IgD-negative memory B cell (primary cell): ENCODE data around the gene PWP2. TPM values are rescaled to one million over a fixed set of nuclear protein-coding genes. Genes with fewer than 3 reads are reported as not detected.
"Not testable (repeated sequence)": the region's sequence is repeated elsewhere in the genome, so short reads cannot be mapped to it uniquely, and the experiment has no call there.

ENCODE experiments used
- H3K27ac Mint-ChIP-seq, 3 donors: one replicate each; pipeline ENCODE4 v1.8.0; 2020 to 2022; ENCODE audit warnings: mild to moderate bottlenecking in 3 of 3, mixed read lengths in 3 of 3, moderate library complexity in 1 of 3
- H3K27me3 Mint-ChIP-seq: one replicate; pipeline ENCODE4 v1.8.0; 2021; ENCODE audit warnings: mixed read lengths
- H3K36me3 Mint-ChIP-seq: one replicate; pipeline ENCODE4 v1.8.0; 2020; ENCODE audit warnings: mild to moderate bottlenecking, mixed read lengths
- H3K4me1 Mint-ChIP-seq, 3 donors: one replicate each; pipeline ENCODE4 v1.8.0; 2020 to 2022; ENCODE audit warnings: mixed read lengths in 3 of 3, mild to moderate bottlenecking in 1 of 3
- H3K4me3 Mint-ChIP-seq, 4 donors: one replicate each; pipeline ENCODE4 v1.8.0; 2020 to 2022; ENCODE audit warnings: mild to moderate bottlenecking in 4 of 4, mixed read lengths in 4 of 4, moderate library complexity in 3 of 4
- H3K9me3 Mint-ChIP-seq, 3 donors: one replicate each; pipeline ENCODE4 v1.8.0; 2020 to 2021; ENCODE audit warnings: mixed read lengths in 3 of 3, mild to moderate bottlenecking in 1 of 3
- polyA plus RNA-seq: library from polyadenylated mRNA; unstranded; fragments of 300-500 nt; fragmentation: Illumina TruSeq; gene quantifications from one replicate; pipeline ENCODE4 v1.2.3, GENCODE V29; 2021

PWP2 gene
- polyA plus RNA-seq, 1 donor from 2014 or later: 12.2 TPM

DNA sequence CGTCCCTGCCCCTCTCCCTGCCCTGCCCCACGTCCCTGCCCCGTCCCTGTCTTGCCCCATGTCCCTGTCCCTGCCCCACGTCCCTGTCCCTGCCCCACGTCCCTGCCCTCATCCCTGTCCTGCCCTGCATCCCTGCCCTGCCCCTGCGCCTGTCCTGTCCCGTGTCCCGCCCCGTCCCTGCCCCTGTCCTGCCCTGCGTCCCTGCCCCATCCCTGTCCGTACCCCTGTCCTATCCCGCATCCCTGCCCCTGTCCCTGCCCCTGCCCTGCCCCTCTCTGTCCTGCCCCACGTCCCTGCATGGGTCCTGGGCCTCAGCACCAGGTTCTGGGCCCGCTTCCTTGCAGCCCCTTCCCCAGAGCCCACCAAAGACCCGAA lies 53.1 kb downstream of the PWP2 start:
- H3K4me1 Mint-ChIP-seq, H3K27ac Mint-ChIP-seq, H3K4me3 Mint-ChIP-seq: not testable (repeated sequence)

DNA sequence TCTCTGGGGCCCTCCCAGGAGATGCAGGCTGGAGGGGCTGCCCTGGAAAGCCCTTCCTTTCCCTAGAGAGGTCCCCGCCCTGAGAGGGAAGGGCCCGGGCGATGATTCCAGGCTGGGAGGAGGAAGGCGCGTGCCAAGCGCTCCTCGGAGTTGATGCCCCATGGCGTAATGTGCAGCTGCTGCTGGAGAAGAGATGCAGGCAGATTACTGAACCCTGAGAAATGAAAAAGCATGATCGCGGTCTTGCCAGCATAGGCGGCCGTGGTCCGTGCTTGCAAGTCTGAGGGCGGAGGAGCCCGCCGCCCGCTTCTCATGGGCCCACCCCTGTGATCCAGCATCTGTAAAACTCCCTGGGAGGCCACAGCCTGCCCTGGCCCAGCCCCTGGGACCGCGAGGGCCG lies 53.6 kb downstream of the PWP2 start:
- H3K4me1 Mint-ChIP-seq, H3K27me3 Mint-ChIP-seq, H3K36me3 Mint-ChIP-seq, H3K9me3 Mint-ChIP-seq, H3K27ac Mint-ChIP-seq, H3K4me3 Mint-ChIP-seq: not testable (repeated sequence)

More for the DNA sequence above, 53.1 kb downstream of the PWP2 start:
- not testable (repeated sequence) for H3K36me3 Mint-ChIP-seq, H3K27me3 Mint-ChIP-seq, H3K9me3 Mint-ChIP-seq

DNA sequence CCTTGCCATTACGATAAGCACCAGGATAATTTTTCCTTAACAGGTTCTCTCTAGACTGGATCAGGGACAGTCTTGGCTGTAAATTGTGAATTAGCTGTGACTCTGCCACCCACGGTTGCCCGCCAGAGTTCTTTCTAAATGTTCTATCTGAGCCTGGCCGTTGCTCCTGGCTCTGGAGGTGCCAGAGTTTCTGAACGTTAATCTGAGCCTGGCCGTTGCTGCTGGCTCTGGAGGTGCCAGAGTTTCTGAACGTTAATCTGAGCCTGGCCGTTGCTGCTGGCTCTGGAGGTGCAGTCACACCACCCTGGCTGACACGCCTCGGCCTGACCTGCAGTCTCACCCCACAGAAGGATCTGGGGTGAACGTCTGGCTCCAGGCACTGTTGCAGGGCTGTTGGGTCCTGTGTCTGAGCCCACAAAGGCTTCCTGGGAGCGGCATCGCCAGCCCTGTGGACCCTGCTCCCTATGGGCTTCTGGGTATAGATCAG lies 56.0 kb downstream of the PWP2 start:
- not testable (repeated sequence) for H3K27me3 Mint-ChIP-seq, H3K36me3 Mint-ChIP-seq, H3K4me3 Mint-ChIP-seq

DNA sequence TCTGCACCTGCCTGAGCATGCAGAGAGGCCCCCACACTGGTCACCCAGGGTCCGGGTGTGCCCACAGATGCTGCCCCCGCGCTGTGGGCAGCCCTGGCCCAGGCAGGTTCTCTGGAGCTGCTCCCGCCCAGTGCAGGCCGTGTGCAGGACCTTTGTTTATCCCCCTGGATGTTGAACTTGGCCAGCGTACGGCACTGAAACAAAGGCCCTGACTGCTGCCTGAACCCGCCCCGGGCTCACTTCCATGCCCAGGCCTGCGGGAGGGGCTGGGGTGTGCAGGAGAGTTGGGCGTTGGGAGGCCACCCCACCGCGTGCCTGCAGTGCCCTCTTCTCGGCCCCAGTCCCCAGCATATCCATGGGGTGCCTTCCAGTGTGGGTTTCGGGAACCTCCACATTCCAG lies 58.7 kb downstream of the PWP2 start:
- not testable (repeated sequence) for H3K4me1 Mint-ChIP-seq, H3K9me3 Mint-ChIP-seq, H3K36me3 Mint-ChIP-seq, H3K4me3 Mint-ChIP-seq, H3K27ac Mint-ChIP-seq, H3K27me3 Mint-ChIP-seq

More for the DNA sequence above, 56.0 kb downstream of the PWP2 start:
- not testable (repeated sequence) for H3K9me3 Mint-ChIP-seq, H3K27ac Mint-ChIP-seq, H3K4me1 Mint-ChIP-seq

DNA sequence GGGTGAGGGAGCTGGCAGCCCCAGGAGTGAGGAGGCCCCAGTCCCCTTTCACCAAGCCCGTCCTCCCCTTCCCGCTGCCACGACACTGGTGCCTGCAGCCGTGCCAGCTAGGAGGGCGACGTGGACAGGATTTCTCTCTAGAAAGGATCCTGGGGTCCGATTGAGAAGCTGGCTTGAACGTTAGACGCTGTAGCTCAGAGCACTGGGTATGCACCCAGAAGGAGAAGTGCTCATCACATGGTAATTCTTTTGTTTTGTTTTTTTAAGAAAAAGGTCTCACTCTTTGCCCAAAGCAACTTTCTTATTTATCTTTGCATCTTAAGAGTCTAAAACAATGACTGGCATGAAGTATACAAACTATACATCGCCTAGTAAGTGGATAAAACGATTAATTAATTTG lies 60.3 kb downstream of the PWP2 start:
- H3K4me3 Mint-ChIP-seq, H3K9me3 Mint-ChIP-seq, H3K27ac Mint-ChIP-seq, H3K36me3 Mint-ChIP-seq, H3K4me1 Mint-ChIP-seq, H3K27me3 Mint-ChIP-seq: not testable (repeated sequence)

DNA sequence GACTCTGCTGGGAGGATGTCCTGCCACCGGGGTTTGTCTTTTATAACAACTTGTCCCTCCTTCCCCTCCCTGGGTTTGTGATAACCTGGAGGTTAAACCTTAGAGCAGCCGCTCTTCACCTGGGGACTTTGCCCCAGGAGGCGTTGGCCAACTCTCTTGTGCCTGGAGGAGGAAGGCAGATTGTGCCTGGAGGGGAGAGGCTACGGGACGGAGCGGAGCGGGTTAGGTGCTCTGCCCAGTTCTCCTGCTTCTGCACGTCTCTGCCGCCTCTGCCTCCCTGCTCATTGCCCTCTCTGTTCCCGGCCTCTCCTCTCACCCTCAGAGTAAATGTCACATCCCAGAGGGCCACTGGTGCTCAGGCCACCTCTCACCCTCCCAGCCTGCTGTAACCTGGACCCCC lies 63.1 kb downstream of the PWP2 start:
- not testable (repeated sequence) for H3K27me3 Mint-ChIP-seq, H3K4me3 Mint-ChIP-seq, H3K27ac Mint-ChIP-seq, H3K36me3 Mint-ChIP-seq, H3K4me1 Mint-ChIP-seq, H3K9me3 Mint-ChIP-seq

DNA sequence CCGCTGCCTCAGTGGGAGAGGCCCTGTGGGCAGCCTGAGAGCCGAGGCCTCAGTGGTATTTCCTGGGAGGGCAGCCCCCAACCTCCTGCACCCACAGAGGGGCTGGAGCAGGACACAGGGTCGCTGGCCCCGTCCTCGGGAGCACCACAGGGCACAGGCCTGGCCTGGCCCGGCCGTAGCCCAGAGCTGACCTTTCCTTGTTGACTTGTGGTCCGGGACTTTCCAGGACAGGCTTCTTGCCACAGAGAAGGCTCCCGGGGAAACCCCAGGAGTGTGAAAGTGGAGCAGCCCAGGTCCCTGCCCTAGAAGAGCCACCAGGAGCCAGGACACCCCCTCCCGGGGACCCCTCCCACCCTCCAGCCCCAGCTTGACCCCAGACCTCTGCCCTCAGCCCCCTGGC lies 63.7 kb downstream of the PWP2 start:
- not testable (repeated sequence) for H3K36me3 Mint-ChIP-seq, H3K27ac Mint-ChIP-seq, H3K4me3 Mint-ChIP-seq, H3K4me1 Mint-ChIP-seq, H3K27me3 Mint-ChIP-seq, H3K9me3 Mint-ChIP-seq

DNA sequence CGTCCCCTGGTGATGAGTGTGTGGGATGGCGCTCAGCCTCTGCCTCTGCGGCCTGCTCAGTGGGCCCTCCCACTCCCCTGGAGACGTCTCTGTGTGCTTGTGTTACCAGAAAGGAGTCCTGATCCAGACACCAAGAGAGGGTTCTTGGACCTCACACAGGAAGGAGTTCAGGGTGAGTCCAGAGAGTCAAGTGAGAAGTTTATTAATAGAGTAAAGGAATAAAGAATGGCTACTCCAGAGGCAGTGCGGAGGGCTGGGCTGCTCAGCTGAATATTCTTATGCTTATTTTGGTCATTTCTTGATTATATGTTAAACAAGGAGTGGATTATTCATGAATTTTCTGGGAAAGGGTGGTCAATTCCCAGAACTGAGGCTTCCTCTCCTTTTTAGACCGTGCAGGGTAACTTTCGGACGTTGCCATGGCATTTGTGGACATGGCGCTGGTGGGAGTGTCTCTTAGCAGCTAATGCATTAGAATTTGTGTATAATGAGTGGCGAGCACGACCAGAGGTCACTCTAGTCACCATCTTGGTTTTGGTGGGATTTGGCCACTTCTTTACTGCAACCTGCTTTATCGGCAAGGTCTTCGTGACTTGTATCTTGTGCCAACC lies 64.9 kb downstream of the PWP2 start:
- not testable (repeated sequence) for H3K9me3 Mint-ChIP-seq, H3K4me1 Mint-ChIP-seq, H3K27me3 Mint-ChIP-seq, H3K27ac Mint-ChIP-seq, H3K4me3 Mint-ChIP-seq, H3K36me3 Mint-ChIP-seq

DNA sequence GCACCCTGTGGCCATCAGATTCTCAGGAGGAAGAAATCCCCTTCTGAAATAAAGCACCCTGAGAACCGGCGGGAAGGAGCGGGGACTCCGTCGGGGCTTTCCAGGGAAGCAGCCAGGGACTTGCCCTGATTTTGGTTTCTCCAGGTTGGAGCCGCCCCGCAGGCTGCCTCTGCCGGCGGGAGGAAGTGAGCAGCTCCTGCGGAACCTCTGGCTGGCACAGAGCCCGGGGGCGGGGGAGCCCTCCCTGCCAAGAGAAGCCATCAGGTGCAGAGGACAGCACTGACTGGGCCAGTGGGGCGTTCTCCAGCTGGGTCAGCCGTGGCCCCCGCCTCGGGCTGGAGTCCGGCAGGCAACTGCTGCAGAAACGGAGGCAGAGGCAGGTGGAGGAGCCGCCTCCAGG lies 65.5 kb downstream of the PWP2 start:
- H3K9me3 Mint-ChIP-seq, H3K27ac Mint-ChIP-seq, H3K27me3 Mint-ChIP-seq, H3K4me1 Mint-ChIP-seq, H3K36me3 Mint-ChIP-seq, H3K4me3 Mint-ChIP-seq: not testable (repeated sequence)

DNA sequence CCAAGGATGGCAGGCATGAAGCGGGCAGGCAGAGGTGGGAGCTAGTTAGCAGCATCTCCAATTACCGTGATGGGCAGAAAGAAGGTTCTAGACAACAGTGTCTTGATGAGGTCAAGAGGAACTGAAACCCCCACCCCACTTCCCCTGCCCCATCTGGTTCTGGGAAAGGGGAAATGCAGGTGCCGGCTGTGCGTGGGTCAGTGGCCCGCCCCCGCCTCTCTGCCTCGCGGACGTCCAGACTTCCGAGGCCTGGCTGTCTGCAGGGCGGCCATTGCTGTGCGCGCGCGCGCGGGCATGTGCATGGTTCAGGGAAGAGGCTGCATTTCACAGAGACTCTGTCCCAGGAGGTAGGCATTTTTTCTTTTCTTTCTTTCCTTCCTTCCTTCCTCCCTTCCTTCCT lies 68.0 kb downstream of the PWP2 start:
- not testable (repeated sequence) for H3K27ac Mint-ChIP-seq

DNA sequence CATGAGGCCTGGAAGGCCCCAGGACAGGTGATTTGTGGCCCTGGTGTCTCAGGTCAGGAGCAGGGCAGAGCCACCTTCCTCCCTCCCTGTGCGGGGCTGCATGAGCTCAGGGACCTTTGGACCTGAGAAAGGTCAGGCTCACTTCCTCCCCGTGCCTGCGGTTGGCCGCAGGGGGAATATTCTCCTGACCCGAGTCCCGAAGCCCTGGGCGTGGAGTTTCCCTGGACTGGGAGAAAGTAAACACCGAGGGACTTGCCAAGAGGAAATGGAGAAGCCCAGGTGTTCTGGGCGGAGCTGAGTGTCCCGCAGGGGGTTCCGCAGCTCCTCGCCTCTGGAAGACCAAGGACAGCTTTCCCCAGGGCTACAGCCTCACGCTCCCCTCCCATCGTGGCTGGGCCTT lies 68.9 kb downstream of the PWP2 start:
- H3K4me3 Mint-ChIP-seq, H3K27ac Mint-ChIP-seq, H3K4me1 Mint-ChIP-seq, H3K27me3 Mint-ChIP-seq, H3K36me3 Mint-ChIP-seq, H3K9me3 Mint-ChIP-seq: not testable (repeated sequence)

More for the DNA sequence above, 68.0 kb downstream of the PWP2 start:
- not testable (repeated sequence) for H3K4me1 Mint-ChIP-seq, H3K36me3 Mint-ChIP-seq, H3K4me3 Mint-ChIP-seq, H3K9me3 Mint-ChIP-seq, H3K27me3 Mint-ChIP-seq

Other genes with a start within 250 kb of the PWP2 start
- gene AGPAT3, start 242.2 kb upstream of the PWP2 start, polyA plus RNA-seq: 8.8 TPM
- gene TRAPPC10, start 95.1 kb upstream of the PWP2 start, polyA plus RNA-seq: 17.9 TPM
- 55.2 TPM for gene GATD3, start 26.3 kb downstream of the PWP2 start, polyA plus RNA-seq
- 8.5 TPM for gene ICOSLG, start 133.5 kb downstream of the PWP2 start, polyA plus RNA-seq
- gene DNMT3L, start 154.5 kb downstream of the PWP2 start, polyA plus RNA-seq: not detected
- gene AIRE, start 178.5 kb downstream of the PWP2 start, polyA plus RNA-seq: 0.45 TPM
- gene PFKL, start 192.7 kb downstream of the PWP2 start, polyA plus RNA-seq: 130 TPM
- 36.4 TPM for gene CFAP410, start 232.0 kb downstream of the PWP2 start, polyA plus RNA-seq
- gene TRPM2, start 246.2 kb downstream of the PWP2 start, polyA plus RNA-seq: 5.1 TPM